GM21360 (cell line): ENCODE measurements around the gene LRRN1.

Source experiments
- ATAC-seq: cut with Tn5 transposase; IDR thresholded peaks from one replicate; pipeline ENCODE4 v1.9.1; 2021; ENCODE audit warnings: mild to moderate bottlenecking, moderate library complexity; ENCODE audit not compliant: unreplicated experiment

LRRN1 gene

DNA sequence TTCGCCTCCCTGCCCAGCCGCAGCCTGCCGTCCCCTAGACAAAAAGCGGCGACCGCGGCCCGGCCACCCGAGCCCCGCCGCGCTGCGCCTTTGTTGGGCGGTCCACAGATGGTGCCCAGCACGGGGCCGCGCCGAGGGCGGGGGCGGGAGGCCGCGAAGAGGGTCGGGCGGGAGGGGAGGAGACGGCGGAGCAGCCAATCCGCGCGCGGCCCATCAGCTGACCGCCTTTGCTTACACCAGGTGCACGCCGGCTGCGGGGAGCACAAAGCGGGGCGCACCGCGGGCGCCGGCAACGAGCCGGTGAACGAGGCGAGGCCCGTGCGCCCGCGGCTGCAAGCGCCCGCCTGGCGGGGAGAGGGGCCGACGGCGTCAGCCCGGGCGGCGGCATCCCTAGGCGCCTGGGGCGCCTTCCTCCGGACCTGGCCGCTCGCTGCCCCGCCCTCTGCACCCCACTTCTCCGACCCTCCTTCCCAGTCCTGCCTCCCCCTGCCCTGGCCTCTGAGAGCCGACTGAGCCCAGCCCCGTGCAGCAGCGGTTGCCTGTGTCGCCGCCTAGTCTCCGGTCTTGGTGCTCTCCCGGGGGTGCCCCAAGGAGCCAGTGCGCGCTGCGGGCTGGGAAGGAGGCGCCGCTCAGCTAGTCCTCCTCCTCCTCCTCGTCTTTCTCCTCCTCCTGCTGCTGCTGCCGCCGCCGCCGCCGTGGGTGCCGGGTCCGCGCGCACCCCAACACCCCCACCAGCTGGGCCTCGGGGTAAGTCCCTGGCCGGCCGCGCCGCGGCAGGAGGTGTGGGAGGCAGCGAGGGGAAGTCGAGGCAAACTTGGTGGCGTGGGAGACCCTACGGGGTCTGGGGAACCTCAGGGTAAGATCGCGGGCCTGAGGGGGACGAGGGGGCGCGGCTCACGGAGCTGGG, at the start of gene LRRN1:
Gene LRRN1 (plus strand): TSS at position 259 of the 907 bp plus-strand sequence. CDS start 45,211 bp downstream, outside the sequence.
- ATAC-seq = no peak

DNA sequence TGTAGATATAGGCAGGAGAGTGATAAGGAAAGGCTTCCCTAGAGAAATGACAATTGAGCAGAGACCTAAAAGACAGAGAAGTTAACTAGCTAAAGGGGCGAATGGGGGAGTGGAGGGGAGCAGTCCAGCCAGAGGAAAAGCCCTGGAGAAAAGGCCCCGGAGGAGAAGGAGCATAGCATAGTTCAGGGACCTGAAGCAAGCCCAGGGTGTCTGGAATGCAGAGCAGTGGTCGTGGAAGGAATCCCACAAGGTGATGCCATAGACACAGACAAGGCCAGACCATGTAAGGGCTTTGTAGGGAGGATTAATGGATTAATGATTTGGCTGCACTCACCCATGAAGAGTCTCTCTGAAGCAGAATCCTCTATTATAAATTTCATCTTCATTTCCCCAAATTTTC, 45.8 kb upstream of the LRRN1 start:
- no peak for ATAC-seq

DNA sequence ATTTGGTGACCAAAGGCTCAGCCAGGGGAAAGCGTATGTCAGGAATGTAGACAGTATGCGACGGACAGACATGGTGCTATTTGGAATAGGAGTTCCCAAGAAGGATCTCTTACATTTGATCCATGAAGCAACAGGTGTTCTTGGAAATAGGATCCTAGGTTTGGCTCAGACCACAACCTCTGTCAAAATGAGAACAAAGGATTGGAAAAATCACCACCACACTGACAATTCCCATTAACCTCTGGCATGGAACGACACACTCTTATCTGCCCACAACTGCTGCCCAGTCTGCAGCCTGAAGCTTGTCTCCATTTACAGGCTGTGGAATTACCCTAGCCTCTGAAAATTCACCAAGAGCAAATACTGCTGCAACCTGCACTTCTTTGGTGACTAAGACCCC, 33.6 kb upstream of the LRRN1 start:
- ATAC-seq = no peak

- no peak for ATAC-seq
Observed at GRCh38 chr3:3766140-3766539, 33.1 kb upstream of the LRRN1 start.

GRCh38 chr3:3771094-3771493, 28.1 kb upstream of the LRRN1 start:
- ATAC-seq = no peak

DNA sequence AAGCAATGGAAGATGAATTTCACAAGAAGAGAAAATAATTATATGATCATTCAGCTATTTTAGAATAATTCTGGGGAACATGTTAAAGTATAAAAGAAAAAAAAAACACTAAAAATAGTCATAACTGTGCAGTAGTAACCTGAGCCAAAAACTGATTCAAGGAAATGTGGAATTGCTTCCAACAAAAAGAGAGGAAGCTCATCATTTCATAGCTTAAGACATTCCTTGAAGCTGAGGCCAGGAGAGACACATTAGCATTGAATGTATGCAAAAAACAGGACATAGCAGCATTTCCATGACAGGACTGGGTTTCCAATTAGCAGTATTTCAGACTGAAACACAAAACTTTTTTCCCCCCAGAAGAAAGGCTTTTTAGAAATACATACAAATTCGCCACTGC, 27.7 kb upstream of the LRRN1 start:
- ATAC-seq = no peak

GRCh38 chr3:3772338-3772737, 26.9 kb upstream of the LRRN1 start:
- ATAC-seq = no peak

- ATAC-seq = no peak
Observed at GRCh38 chr3:3772920-3773319, 26.3 kb upstream of the LRRN1 start.

DNA sequence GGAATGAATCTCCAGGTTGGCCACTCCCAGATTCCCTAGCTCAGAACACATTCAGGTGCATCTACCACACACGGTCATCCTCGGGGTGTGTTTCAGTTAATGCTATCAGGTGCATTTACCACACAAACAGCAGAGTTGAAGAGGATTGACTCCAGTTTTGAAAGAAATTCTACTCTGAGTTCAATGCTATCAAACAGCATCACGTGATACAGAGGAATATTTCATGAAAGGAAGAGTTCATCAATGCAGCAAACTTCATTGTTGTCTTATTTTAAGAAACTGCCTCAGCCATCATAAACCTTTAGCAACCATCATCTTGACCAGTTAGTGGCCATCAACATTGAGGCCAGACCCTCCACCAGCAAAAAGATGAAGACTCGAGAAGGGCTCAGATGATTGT, 22.6 kb upstream of the LRRN1 start:
- ATAC-seq = no peak

DNA sequence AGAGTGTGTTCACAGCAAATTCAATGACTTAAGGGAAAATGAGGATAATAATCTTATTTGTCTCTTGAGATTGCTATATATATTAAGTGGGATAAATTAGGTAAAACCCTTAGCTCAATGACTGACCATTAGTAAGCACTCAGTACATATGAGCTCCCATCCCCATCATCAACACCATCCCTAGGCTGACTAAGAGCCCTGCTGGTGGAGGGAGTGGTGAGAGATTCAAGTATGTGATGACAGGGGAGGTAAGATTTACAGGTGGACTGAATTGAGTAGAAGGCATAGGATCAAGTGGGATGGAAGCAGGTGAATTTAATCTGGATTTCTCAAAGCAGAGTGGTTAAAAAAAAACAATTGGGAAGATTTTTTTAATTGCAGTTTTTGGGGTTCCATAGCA, 21.0 kb upstream of the LRRN1 start:
- no peak for ATAC-seq

DNA sequence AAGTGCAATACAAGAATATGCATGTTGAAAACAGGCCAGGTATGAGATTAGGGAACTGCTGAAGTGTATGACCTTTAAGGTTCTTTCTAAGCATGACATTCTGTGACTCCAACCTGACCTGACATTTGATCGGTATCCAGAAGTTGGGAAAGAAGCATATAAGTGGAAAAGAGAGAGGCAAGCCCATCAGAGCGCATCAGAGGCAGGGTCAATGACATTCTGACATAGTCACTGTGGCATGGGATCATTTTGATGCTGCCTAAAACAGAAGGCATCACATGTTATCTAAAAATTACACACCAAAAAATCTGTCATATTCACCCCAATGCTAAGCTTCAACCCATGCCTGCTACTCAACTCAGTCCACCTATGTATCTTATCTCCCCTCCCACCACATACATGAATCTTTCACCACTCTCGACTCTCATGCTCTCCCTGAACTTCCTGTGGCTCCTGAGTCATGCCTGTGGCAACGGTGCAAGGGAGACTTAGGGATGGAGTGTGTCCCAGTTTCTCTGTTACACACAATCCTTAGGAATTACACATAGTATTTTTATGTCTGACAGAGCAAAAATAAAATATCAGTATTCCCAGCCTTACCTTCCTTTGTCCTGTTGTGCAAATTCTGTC, 20.5 kb upstream of the LRRN1 start:
- no peak for ATAC-seq

DNA sequence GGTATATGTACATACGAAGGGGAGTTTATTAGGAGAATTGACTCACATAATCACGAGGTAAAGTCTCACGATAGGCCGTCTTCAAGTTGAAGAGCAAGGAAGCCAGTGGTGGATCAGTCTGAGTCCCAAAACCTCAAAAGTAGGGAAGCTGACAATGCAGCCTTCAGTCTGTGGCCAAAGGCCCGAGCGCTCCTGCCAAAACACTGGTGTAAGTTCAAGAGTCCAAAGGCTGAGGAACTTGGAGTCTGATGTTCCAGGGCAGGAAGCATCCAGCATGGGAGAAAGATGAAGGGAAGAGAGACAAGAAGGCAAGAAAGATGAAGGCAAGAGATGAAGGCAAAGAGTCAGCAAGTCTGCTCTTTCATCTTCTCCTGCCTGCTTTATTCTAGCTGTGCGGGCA, 16.8 kb upstream of the LRRN1 start:
- no peak for ATAC-seq

GRCh38 chr3:3783210-3783609, 16.0 kb upstream of the LRRN1 start:
- ATAC-seq = no peak

DNA sequence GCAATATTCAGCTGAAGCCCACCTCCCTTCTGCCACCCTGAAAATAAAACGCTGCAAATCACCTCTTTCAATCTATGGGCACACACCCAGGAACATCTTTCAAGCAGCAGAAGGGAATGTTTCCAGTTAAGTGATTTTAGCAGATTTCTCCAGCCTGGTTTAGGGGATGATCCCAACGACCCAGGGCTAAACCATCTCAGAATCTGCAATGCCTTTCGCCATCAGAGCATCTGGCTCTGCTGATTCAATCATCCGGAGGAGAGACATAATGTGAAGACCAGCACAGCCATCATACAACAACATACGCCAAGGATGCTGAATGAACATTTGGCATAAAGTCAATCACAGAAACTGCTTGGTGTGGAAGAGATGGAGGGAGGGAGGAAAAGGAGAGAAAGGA, 15.5 kb upstream of the LRRN1 start:
- ATAC-seq = no peak

GRCh38 chr3:3792391-3792790, 6.8 kb upstream of the LRRN1 start:
- ATAC-seq = no peak

GRCh38 chr3:3798631-3799113, 559 bp upstream of the LRRN1 start:
- ATAC-seq = no peak

DNA sequence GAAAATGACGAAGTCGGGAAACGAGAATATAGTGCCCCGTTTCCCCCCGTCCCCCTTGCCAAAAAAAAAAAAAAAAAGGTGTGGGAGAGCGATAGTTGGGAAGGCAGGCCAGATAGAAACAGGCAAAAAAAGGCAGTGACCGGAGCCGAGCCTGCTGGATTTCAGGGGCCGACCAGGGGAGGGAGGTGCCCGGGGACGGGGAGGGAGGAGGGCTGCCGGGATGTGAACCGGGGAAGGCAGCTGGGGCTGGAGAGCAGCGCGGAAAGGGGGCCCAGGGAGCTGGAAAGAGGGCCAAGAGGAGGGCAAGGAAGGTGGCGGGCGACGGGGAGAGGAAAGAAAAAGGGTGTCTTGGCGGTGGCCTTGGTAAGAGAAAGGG, 837 bp downstream of the LRRN1 start:
- no peak for ATAC-seq

DNA sequence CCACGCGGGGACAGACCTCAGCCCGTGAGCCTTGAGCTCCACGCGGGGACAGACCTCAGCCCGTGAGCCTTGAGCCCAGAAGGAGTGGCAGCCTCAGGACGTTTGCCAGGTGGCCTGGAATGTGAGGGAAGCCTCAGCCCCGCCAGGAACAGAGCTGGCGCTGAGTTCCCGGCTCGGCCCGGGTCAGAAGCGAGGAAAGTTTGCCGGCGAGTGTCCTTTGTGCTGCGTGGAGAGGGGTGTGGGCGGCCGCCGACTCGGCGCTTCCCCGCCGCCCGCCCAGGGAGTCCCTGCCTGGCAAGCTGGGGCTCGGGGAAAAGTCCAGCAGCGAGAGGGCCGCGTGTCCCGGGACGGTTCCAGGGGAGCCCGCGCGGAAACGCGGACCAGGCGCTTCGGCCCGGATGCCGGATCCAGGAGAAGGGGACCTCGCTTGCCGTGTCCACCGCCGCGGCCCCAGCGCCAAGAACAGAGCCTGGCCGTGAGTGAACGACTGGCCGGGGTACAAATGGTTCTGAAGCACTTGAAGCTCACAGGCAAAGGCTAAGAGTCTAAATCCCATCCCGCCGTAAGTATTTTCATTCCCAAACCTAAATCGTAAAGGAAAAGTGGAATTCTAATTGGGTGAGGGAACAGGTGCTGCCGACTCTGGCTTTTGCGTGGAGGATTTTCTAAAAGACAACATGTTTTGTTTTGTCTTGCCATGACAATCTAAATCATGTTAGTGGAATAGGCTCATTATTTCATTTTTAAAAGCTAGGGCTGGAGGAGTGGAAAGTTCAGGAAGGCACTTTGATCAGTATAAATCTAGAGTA, 1.7 kb downstream of the LRRN1 start:
- ATAC-seq = no peak

- no peak for ATAC-seq
Observed at GRCh38 chr3:3801494-3801841, 2.2 kb downstream of the LRRN1 start.

GRCh38 chr3:3802046-3802445, 2.8 kb downstream of the LRRN1 start:
- ATAC-seq = no peak

DNA sequence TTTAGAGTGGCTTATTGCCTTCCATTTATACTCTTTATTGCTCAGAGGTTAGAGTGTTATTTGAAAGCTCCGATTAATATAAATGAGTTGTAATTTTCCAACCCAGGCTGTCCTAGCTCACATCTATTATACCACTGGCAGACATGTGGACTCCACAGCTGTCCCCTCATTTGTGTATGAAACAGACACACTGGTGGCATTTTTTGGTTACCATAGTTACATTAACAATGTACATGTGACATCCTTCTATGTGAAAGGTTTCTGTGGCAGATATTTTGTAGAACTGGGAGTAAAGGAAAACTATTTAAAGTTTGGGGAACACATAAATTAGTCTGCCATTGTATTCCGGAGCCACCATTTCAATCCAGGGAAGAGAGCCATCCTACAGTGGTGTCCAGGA, 5.3 kb downstream of the LRRN1 start:
- no peak for ATAC-seq

GRCh38 chr3:3806092-3806491, 6.9 kb downstream of the LRRN1 start:
- ATAC-seq = no peak
